HG03108 (cell line): ENCODE measurements around the gene TEX44.
A peak's percentile ranks its signal among the peaks of the same experiment; 100 is the strongest.

Experiments
- ATAC-seq: cut with Tn5 transposase; IDR thresholded peaks from one replicate; pipeline ENCODE4 v1.9.1; 2021; ENCODE audit warnings: moderate library complexity; ENCODE audit not compliant: unreplicated experiment

Gene TEX44

DNA sequence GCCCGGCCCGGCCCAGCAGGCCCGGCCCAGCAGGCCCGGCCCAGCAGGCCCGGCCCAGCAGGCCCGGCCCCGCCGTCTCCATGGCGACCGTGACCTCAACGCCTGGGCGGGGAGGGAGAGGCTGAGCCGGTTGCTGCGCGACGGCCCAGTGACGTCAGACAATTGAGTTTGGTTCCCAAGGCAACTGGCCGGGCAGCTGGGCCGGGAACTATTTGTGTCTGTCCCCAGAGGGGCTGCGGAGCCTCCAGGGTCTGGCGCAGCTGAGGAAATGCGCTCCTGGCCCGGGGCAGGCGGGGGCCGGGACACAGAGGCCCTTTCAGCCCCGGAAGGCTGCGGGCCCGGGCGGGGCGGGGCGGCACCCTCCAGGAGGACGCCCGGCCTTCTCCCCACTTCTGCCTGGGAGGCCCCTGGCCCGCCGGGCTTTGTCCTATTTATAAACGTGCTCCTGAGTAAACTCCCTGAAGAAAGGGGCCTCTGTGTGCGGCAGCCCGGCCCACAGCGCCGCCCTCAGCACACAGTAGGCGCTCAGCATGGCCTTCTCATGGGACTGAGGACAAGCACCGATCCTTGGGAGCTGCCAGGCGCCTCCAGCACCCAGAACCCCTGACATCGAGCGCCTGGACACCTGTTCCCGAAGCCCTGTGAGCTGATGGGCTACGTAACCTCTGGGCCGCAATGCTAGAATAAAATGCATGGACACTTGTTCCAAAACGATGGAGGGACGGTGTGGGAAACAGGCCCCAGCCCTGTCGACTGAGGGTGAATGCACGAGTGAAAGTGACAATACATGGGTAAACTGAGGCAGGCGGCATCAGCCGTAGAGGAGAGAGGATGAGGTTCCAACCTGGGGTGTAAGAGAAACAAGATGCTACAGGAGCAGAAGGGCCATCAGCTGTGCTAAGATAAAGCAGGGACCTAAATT is 12.3 kb downstream of the TEX44 start:
- peak; percentile 80 for ATAC-seq

DNA sequence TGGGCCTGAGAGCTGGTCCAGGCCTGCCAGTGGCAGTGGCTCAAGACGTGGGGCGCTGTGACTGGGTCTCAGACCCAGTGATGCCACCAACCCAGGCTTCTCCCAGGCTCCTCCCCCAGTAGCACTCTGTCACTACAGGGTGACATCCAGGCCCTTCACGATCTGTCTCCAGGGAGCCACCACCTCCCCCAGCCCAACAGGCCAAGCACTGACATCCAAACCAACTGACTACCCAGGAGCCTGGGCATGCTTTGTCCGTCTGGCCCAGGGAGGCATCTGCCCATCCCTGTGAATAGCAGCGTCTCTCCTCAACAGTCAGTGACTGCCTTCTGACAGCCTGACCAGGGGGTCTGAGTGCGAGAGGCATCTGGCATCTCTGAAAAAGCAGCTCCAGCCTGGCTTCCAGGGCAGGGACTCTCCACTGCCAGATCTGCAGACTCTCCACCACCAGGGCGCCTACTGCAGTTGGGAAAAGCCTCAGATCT is 13.0 kb downstream of the TEX44 start:
- no peak for ATAC-seq

DNA sequence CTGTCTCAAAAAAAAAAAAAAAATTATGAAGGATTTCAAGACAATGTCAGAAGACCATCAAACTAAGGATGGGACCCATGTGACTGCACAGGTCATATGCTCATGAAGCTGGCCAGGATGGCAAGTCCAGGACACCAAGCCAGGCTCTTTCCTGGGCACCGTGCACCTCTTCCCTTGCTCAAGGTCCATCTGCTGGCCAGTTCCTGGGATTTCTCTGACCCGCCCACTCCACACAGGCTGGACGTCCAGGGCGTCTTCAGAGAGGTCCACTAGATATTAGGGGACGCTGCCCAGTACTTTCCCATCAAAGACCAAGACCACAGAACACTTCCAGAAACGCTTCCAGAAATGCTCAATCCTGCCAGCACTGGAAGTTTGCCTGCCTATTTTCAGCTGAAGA is 14.3 kb downstream of the TEX44 start:
- ATAC-seq = no peak

DNA sequence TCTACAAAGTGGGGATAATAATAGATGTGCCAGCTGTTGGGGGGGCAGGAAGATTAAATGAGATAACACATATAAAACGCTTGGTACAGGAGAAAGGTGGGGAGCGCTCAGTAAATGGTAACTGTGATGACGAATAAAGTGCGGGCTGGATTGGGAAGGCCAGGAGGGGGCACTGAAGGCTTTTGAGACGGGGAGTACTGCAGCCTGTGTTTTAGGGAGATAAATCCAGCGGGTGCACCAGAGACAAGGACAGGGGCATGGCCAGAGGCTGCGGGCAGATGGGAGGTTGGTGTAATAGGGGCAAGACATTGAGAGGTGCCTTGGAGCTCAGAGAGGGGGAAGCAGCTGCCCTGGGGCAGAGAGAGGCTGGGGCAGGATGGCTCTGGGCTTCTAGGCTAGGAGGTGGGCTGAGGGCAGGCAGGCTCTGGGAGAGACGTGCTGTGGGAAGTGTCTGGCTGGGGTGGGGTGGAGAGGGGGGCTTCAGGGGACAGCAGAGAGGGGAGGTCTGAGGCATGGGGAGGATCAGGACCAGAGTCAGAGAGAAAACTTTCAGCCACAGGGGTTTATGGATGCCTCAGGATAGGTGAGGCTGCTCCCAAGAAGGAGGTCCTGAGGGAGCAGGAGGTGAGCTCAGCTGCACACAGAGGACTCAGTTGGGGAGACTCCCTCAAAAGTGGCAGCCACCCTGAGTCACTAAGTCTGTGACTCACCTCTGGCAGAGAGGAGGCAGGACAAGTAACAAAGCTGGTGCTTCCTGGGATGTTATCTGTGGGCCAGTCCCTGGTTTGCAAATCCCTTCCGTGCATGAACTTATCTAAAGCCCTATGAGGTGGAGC is 18.8 kb downstream of the TEX44 start:
- ATAC-seq = no peak

DNA sequence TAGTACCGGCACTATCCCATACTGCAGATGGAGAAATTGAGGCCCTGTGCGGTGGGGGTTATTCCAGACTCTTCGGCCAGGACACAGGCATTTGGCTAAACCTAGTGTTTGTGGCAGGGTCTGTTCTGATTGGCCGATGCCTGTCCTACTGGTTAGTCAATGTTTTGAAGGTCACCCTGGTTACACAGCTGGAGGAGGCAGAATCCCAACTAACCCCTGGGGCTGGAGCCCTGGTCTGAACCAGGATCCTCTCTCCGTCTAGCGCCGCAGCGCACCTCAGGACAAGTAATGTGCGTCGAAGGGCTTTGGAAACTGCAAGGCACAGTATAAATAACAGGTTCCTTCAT is 19.4 kb downstream of the TEX44 start:
- ATAC-seq = no peak

DNA sequence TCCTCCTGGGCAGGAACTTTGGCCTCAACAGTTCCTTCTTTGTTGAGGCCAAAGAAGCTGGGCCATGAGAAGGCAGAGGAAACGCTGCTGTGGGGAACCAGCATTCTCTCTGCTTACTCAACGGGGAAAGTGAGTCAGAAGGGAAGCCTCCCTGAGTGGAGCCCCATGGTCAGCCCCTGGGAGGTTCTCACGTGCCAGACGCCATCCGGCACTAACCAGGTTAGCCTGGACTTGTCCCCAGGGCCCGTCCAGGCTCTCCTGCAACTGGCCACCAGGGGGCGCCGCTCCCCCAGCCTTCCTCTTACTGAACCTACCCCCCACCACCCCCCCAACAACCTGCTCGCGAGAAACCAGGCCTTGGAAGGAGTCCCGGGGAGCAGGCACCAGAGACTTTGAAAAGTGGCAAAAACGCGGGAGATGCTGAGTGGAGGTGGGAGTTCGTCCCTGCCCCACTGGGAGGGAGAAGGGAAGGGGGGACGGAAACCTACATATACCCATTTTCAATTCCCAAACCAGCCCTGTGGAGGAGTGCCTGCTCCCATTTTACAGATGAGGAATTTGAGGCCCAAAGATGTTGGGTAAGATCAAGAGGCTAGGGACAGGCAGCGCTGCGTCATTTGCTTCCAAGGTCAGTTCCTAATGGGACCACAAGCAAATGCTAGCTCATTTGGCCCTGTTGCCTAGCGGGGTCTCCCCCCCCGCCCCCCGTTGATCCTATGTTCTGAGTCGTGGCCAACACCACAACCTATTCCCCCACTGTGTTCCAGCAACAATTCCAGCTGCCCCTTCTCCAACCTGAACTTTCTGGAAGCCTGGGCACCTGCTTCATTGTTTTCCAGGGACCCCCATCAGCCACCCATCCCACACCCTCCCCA is 20.0 kb downstream of the TEX44 start:
- peak; percentile 28 for ATAC-seq

DNA sequence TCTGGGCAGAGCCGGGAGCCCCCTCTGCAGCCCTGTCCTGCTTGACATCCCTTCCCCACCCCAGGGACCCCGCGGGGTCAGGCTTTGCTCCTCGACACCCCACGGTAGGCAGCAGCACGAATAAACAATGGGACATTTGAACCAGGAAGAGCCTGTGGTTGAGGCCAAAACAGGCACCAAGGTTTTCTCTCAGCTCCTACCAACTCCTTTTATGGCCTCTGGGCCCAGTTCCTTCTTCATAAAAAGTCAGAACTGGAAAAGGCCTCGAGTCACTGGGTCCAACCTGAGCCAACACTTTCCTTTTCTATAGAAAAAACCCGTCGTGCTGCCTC is 20.6 kb downstream of the TEX44 start:
- ATAC-seq = no peak

DNA sequence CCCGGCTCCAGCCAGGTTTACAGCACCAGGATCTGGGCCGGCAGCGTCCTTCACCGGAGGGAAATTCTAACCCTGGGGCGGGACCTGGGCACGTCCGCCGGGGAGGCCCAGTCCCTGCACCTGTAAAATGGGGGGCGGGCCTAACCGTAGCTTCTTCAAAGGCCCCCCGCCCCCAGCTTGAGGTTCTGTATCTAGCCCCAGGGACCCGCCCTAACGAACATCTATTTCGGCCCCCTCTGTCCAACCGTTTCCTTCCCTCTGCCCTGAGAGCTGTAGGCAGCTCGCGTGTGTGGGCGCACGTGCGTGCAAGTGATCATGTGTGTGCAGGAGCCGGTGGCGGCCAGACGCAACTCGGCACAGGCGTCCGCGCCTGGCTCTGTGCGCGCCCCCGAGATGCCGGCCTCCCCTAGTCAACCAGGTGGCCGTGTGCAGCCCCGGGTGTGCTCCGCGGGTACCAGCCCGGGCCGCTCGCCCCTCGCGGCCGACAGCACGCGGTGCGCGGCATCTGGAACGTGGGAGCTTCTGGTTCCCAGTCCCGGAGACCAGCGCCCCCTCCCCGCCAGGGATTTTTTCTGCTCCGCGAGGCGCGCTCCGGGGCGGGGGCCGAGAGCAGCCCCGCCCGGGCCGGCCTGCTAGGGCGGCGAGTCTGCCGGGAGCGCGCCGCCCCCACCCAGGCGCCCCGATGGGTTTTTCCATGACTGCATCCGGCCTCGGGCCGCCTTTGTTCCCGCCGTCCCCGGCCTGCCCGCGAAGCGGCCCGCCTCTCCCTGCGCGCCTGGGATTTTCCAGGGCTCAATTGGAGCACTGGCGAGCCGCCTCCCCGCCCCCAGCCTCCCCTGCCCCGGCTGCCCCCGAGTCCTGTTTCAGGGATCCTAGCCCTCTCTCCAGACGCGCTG is 21.2 kb downstream of the TEX44 start:
- peak; percentile 63 for ATAC-seq

DNA sequence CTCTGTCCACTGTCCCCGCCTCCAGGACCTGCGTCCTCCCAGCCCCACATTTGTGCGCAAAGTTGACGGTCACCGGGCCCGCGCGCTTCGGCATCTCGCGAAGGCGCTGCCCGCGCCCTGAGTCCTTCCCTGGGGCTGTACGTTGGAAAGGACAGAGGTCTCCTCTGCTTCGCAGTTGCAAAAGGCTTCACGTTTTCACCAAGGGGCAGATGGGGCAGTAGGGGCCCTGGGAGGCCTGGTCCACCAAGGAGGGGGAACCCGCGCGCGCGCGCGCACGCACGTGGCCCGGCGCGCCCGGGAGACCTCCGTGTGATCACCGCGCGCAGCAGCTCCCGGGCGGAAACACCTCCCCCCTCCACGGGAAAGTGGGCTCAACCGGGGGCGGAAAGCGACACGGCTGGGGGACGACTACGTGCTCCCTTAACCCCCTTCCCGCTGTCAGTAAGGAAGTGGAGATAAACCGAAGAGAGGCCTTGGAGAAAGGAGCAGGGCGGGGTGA is 21.9 kb downstream of the TEX44 start:
- ATAC-seq = peak; percentile 0

DNA sequence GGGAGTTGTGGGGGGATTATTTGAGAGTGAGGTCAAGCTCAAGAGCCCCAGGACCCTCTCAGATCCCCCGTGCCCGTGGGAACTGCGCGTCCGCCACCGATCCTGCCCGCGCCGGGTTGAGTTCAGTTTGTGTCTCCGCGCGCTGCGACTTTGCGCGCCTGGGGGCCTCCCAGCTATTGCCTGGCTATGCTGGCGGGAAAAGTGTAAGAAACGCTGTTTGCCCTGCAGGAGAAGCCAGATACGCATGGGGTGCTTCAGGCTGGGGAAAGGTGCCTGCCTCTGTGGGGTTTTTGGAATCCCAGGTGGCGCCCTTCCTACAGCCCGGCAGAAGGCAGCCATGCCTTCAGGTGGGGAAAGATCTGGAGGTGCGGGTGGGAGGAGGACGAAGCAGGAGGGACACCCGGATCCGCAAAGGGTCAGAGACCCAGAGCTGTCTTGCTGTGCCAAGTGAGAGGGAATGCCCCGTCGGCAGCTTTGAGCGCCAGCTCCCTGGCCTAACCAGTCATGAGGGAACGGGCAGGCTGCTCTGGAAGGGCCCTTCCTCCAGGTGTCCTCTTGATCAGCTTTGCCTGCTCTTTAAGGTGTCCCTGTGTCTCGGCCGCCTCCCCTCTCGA is 22.5 kb downstream of the TEX44 start:
- no peak for ATAC-seq

DNA sequence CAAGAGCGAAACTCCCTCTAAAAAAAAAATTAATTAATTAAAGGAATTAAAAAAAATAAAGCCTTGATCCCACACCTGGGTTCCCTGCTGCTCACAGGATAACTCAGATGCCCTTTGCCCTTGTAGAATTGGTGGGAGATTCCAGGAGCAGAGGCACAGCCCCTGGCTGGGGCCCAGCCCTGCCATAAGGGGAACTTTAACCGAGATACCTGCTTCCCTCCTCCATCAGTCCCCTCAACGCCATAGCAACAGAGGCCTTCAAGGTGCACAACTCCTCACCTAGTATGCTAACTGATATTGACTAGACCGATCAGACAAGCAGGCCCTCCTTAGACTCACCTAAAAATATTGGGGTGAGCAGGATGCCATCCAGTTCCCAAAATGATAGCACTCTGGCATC is 23.6 kb downstream of the TEX44 start:
- ATAC-seq = no peak

DNA sequence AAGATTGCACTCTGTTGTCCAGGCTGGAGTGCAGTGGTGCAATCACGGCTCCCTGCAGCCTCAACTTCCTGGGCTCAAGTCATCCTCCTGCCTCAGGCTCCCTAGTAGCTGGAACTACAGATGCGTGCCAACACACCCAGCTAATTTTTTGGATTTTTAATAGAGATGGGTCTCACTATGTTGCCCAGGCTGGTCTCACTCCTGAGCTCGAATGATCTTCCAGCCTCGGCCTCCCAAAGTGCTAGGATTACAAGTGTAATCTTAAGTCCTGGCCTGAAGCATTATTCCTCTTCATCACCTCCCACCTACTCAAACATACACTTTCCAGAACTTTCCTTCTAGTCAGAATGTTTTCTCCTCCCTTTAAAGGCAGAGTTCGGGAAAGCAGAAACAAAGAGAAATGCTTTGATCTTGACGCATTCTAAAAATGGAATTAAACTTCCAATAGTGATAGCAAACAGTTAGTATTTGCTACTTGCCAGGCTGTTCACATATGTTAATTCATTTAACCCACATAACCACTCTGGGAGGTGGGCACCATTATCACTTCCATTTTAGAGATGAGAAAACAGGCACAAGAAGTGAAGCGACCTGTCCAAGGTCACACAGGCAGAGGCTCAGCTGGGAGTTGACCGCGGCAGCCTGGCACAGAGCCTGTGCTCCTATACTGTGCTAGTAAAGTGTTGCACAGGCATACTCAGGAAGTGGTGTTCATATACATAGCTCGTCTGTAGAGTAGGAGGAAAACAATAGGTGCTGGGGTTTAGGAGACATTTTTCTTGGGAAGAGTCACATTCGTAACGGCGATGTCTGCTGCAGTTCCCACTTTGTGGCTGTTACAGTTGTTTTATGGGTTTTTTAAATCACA is 24.6 kb downstream of the TEX44 start:
- no peak for ATAC-seq

DNA sequence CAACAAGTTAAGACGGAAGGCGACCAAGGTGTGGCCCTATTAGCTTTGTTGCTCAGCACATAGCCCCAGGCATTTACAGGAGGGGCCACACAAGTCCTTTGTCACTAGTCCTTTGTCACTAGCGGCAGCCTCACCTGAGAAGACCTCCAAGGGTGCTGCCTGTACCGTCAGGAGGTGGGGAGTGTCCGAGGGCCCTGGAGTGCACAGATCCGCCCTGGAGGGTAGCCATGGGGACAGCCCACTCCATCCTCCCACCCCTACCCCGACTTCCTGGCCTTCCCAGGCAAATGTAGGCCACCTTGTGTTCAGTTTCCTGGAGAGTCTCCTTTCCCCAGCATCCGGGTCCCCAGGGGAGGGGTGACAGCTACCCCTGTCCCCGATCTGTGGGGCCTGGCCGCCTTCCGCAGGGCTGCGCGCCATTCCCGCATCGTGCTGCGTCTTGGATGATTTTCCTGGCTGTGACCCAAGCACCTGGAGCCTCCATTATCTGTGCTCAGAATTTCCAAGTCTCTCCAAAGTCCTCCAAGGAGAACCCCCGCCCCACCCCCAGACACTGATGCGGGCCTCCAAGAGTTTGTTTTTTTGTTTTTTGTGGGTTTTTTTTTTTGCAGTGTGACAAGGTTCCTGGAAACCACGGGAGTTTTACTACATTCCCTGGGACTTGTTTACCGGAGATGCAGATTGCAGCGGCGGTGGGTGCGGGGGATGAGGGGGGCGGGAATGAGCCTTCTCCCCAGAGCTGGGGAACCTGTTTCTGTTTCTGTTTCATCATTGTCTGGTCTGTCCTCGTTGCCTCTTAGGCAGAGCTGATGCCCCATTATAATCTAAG is 28.6 kb downstream of the TEX44 start:
- no peak for ATAC-seq

DNA sequence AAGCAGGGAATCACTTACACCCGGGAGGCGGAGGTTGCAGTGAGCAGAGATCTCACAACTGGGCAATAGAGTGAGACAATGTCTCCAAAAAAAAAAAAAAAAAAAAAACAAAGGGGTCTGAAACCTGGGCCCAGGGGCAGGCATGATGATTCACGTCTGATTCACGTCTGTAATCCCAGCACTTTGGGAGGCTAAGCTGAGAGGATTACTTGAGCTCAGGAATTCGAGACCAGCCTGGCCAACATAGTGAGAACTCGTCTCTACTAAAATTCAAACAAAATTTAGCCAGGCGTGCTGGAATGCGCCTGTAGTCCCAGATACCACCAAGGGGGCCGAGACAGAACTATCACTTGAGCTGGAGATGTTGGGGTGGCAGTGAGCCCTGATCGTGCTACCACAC is 30.3 kb downstream of the TEX44 start:
- ATAC-seq = no peak

DNA sequence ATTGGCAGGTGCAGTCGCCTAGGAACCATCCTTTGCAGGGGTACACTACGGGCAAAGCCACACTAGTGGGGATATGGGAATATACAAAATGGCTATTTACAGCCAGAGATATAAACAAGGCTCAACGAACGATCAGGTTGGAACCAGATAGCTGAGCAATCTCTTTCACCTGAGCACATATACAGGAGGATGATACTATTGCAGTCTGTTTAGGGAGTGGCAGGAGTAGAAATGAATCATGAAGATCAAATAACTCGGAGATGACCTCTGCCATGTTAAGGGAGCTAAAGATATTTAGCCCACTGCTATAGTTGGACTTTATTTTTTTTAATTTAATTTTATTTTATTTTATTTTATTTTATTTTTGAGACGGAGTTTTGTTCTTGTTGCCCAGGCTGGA is 33.8 kb downstream of the TEX44 start:
- no peak for ATAC-seq

DNA sequence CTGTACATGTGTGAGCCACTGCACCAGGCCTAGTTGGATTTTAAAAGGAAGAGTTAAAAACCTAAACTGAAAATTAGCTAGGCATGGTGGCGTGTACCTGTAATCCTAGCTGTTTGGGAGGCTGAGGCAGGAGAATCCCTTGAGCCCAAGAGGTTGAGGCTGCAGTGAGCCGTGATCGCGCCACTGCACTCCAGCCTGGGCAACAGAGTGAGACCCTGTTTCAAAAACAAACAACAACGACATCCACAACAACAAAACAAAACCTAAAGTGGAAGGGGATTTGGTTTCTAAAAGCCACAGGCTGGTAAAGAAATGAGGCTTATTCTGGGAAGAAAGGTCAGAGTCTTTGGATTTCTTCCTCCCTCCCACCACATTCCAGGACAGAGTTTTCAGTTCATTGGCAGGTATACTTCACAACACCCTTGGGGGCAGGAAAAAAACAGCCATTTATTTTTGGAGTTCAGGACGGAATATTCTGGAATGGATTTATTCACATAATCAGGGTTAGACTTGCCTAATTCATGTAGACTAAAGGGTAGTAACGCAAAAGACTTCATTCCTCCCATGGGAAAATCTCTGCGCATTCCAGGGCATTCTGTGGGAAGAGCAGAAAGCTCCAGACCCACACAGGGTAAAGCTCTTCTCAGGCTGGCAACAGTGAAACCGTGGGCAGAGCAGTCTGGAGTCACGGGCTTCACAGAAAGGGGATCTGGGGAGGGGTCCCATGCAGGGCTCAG is 34.9 kb downstream of the TEX44 start:
- no peak for ATAC-seq

DNA sequence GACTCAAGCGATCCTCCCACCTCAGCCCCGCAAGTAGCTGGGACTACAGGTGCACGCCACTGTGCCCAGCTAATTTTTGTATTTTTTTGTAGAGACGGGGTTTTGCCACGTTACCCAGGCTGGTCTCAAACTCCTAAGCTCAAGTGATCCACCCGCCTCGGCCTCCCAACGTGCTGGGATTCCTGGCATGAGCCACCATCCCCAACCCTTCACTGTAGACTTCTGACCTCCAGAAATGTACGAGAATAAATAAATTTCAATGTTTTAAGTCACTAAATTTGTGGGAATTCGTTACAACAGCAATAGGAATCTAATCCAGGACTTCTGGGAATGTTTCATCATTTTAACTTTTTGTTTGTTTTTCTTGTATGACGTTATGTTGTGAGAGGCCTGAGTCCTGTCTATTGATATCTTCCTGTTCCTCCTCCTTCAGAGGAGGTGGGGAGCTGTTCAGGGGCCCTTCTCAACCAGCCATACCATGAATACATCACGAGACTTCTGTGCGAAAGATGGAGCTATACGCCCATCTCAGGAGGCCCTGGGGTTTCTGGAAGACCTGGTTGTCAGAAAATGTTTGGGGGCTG is 40.0 kb downstream of the TEX44 start:
- ATAC-seq = no peak
